Measurements from ENCODE around the gene FTL. TPM values are rescaled to one million over a fixed set of nuclear protein-coding genes. Genes with fewer than 3 reads are reported as not detected.

FTL gene
- total RNA-seq, 1 donor from 2014 or later, result 989 TPM

DNA sequence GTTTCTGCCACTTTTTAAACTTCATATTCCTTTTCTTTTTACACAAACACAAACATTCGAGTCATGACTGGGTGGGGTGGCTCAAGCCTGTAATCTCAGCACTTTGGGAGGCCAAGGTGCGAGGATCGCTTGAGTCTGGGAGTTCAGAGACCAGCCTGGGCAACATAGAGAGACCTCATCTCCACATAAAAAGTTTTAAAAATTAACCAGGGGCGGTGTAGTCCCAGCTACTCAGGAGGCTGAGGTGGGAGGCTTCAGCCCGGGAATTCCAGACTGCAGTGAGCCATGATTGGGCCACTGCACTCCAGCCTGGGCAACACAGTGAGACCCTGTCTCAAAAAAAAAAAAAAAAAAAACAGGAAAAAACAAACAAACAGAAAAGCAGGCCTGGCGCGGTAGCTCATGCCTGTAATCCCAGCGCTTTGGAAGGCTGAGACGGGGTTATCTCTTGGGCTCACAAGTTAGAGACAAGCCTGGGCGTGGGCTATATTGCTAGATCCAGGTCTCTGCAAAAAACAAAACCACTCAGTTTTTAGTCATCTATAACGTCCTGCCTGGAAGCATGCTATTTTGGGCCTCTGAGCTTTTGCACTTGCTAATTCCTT lies 11.0 kb upstream of the FTL start:
- Histone ChIP-seq H3K36me3 (peaks cover 3% of the 10 kb centered on the region), H3K79me2 (ENCODE audit: low read depth) (peaks cover 24% of the 10 kb centered on the region), H2AFZ (replicated peaks) (peak overlapping the region; percentile 81), H3K9me3 (ENCODE audit: low read depth) (no peaks in the 10 kb centered on the region), H3F3A (ENCODE audit: low read depth) (peaks cover 10% of the 10 kb centered on the region), H3K4me1 (peaks cover 8% of the 10 kb centered on the region), H3K4me2 (peak overlapping the region; percentile 95), H3K27me3 (no peaks in the 10 kb centered on the region), H3K4me3 (peak overlapping the region; percentile 97), H3K27ac (no peak overlapping the region), H4K20me1 (ENCODE audit: low read depth) (no peaks in the 10 kb centered on the region), H3K9ac (no peak overlapping the region)
- Mint-ChIP-seq H3K4me3 (peak overlapping the region; percentile 85), H3K9me3 (no peaks in the 10 kb centered on the region), H3K4me1 (peaks cover 10% of the 10 kb centered on the region), H3K27ac (peak overlapping the region; percentile 62), H3K27me3 (ENCODE audit: insufficient read depth, low read depth) (peaks cover 2% of the 10 kb centered on the region), H3K36me3 (peaks cover 9% of the 10 kb centered on the region)
- no peak for DNase-seq (ENCODE audit: low spot score)
- TF ChIP-seq, protein P1, sequence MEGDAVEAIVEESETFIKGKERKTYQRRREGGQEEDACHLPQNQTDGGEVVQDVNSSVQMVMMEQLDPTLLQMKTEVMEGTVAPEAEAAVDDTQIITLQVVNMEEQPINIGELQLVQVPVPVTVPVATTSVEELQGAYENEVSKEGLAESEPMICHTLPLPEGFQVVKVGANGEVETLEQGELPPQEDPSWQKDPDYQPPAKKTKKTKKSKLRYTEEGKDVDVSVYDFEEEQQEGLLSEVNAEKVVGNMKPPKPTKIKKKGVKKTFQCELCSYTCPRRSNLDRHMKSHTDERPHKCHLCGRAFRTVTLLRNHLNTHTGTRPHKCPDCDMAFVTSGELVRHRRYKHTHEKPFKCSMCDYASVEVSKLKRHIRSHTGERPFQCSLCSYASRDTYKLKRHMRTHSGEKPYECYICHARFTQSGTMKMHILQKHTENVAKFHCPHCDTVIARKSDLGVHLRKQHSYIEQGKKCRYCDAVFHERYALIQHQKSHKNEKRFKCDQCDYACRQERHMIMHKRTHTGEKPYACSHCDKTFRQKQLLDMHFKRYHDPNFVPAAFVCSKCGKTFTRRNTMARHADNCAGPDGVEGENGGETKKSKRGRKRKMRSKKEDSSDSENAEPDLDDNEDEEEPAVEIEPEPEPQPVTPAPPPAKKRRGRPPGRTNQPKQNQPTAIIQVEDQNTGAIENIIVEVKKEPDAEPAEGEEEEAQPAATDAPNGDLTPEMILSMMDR (IDR thresholded peaks at IDR 0.05), result no peak
- TF ChIP-seq EZH2phosphoT487 (IDR thresholded peaks at IDR 0.05) (no peak), EZH2 (IDR thresholded peaks at IDR 0.05) (no peak)

- H3K9ac ChIP-seq, result peak within 1 kb of the TSS; percentile 87
- peaks cover 9% of the 10 kb centered on the region for H3K36me3 Mint-ChIP-seq
Observed at GRCh38 chr19:48954595-48955307, 10.4 kb upstream of the FTL start, which contains the start of gene BAX. BAX (plus strand) TSS chr19:48954875; CDS start chr19:48954929, 54 bp downstream.

GRCh38 chr19:48955308-48955958 lies 9.7 kb upstream of the FTL start:
- Mint-ChIP-seq H3K36me3 (peaks cover 9% of the 10 kb centered on the region), H3K27me3 (ENCODE audit: insufficient read depth, low read depth) (peaks cover 2% of the 10 kb centered on the region), H3K27ac (no peak overlapping the region), H3K4me1 (peaks cover 10% of the 10 kb centered on the region), H3K4me3 (peak overlapping the region; percentile 85), H3K9me3 (no peaks in the 10 kb centered on the region)
- Histone ChIP-seq H3K4me1 (peaks cover 8% of the 10 kb centered on the region), H3K27ac (no peak overlapping the region), H4K20me1 (ENCODE audit: low read depth) (no peaks in the 10 kb centered on the region), H3F3A (ENCODE audit: low read depth) (peaks cover 10% of the 10 kb centered on the region), H3K79me2 (ENCODE audit: low read depth) (peaks cover 24% of the 10 kb centered on the region), H3K4me2 (peak overlapping the region; percentile 95), H3K36me3 (peaks cover 3% of the 10 kb centered on the region), H3K9ac (peak overlapping the region; percentile 87), H3K9me3 (ENCODE audit: low read depth) (no peaks in the 10 kb centered on the region), H3K27me3 (no peaks in the 10 kb centered on the region), H3K4me3 (peak overlapping the region; percentile 97), H2AFZ (replicated peaks) (no peak overlapping the region)
- DNase-seq (ENCODE audit: low spot score), result no peak
- TF ChIP-seq EZH2phosphoT487 (IDR thresholded peaks at IDR 0.05) (no peak), EZH2 (IDR thresholded peaks at IDR 0.05) (no peak)
- TF ChIP-seq, protein P1 (IDR thresholded peaks at IDR 0.05), result no peak

More at GRCh38 chr19:48954595-48955307, 10.4 kb upstream of the FTL start, which contains the start of gene BAX:
- H3F3A ChIP-seq (ENCODE audit: low read depth), result peaks cover 10% of the 10 kb centered on the region
- peak within 1 kb of the TSS; percentile 97 for H3K4me3 ChIP-seq
- H3K27ac Mint-ChIP-seq, result peak within 1 kb of the TSS; percentile 62
- no peaks in the 10 kb centered on the region for H3K27me3 ChIP-seq
- H3K4me2 ChIP-seq, result peak within 1 kb of the TSS; percentile 95
- peaks cover 3% of the 10 kb centered on the region for H3K36me3 ChIP-seq
- no peaks in the 10 kb centered on the region for H3K9me3 ChIP-seq (ENCODE audit: low read depth)
- no peak for TF ChIP-seq EZH2 (IDR thresholded peaks at IDR 0.05)
- TF ChIP-seq, protein P1 (IDR thresholded peaks at IDR 0.05), result no peak
- TF ChIP-seq EZH2phosphoT487 (IDR thresholded peaks at IDR 0.05), result no peak
- H3K4me3 Mint-ChIP-seq, result peak within 1 kb of the TSS; percentile 85
- H3K27ac ChIP-seq, result no peak within 1 kb of the TSS
- H3K27me3 Mint-ChIP-seq (ENCODE audit: insufficient read depth, low read depth), result peaks cover 2% of the 10 kb centered on the region
- no peaks in the 10 kb centered on the region for H3K9me3 Mint-ChIP-seq
- H3K4me1 Mint-ChIP-seq, result peaks cover 10% of the 10 kb centered on the region
- peaks cover 8% of the 10 kb centered on the region for H3K4me1 ChIP-seq
- DNase-seq (ENCODE audit: low spot score), result peak; percentile 99
- H4K20me1 ChIP-seq (ENCODE audit: low read depth), result no peaks in the 10 kb centered on the region
- H2AFZ ChIP-seq (replicated peaks), result peak within 1 kb of the TSS; percentile 81
- H3K79me2 ChIP-seq (ENCODE audit: low read depth), result peaks cover 24% of the 10 kb centered on the region

Data from neural progenitor cell (in vitro differentiated cells).